Upper lobe of left lung (tissue), 4 donors: Measurements from ENCODE around the gene PLB1.

ENCODE experiments used
- POLR2A ChIP-seq, 4 donors: fragments of 450-650 bp; IDR thresholded peaks; one replicate each; pipeline ENCODE4 v1.5.1; 2016 to 2017; ENCODE audit warnings: antibody characterized with exemption in 4 of 4, mild to moderate bottlenecking in 2 of 4
- TF ChIP-seq, protein P1 (sequence below), 6 experiments: fragments of 450-650 bp in 4 of 6; fragments of 200-600 bp in 2 of 6; sonication (generic) in 2 of 6; IDR thresholded peaks; one replicate each; pipeline ENCODE4 v1.5.1; 2016 to 2019; ENCODE audit warnings: antibody characterized with exemption in 6 of 6

- TF ChIP-seq, protein P1, sequence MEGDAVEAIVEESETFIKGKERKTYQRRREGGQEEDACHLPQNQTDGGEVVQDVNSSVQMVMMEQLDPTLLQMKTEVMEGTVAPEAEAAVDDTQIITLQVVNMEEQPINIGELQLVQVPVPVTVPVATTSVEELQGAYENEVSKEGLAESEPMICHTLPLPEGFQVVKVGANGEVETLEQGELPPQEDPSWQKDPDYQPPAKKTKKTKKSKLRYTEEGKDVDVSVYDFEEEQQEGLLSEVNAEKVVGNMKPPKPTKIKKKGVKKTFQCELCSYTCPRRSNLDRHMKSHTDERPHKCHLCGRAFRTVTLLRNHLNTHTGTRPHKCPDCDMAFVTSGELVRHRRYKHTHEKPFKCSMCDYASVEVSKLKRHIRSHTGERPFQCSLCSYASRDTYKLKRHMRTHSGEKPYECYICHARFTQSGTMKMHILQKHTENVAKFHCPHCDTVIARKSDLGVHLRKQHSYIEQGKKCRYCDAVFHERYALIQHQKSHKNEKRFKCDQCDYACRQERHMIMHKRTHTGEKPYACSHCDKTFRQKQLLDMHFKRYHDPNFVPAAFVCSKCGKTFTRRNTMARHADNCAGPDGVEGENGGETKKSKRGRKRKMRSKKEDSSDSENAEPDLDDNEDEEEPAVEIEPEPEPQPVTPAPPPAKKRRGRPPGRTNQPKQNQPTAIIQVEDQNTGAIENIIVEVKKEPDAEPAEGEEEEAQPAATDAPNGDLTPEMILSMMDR (IDR thresholded peaks at IDR 0.05): no peak
- TF ChIP-seq POLR2A (IDR thresholded peaks at IDR 0.05): no peak
Observed at GRCh38 chr2:28558158-28558820, 62.4 kb downstream of the PLB1 start.
